GM18498 (cell line): ENCODE data around the gene ROR1.
"Not testable (repeated sequence)": the region's sequence is repeated elsewhere in the genome, so short reads cannot be mapped to it uniquely, and the experiment has no call there.

ENCODE experiments used
- ATAC-seq: cut with Tn5 transposase; IDR thresholded peaks from one replicate; pipeline ENCODE4 v1.9.1; 2021; ENCODE audit warnings: mild to moderate bottlenecking, moderate library complexity; ENCODE audit not compliant: unreplicated experiment

Gene ROR1

GRCh38 chr1:63821091-63822005 is 47.5 kb downstream of the ROR1 start:
- no peak for ATAC-seq

GRCh38 chr1:63822540-63822939 is 48.7 kb downstream of the ROR1 start:
- ATAC-seq, result no peak

GRCh38 chr1:63824451-63824850 is 50.6 kb downstream of the ROR1 start:
- ATAC-seq, result no peak

GRCh38 chr1:63825111-63825510 is 51.3 kb downstream of the ROR1 start:
- no peak for ATAC-seq

- not testable (repeated sequence) for ATAC-seq
Observed at GRCh38 chr1:63826246-63826861, 52.5 kb downstream of the ROR1 start.

GRCh38 chr1:63827411-63828321 is 53.8 kb downstream of the ROR1 start:
- no peak for ATAC-seq

- ATAC-seq, result peak; percentile 69
Observed at GRCh38 chr1:63828322-63829044, 54.7 kb downstream of the ROR1 start.

- no peak for ATAC-seq
Observed at GRCh38 chr1:63829349-63830327, 55.8 kb downstream of the ROR1 start.

- no peak for ATAC-seq
Observed at GRCh38 chr1:63831409-63831808, 57.6 kb downstream of the ROR1 start.

- ATAC-seq, result no peak
Observed at GRCh38 chr1:63833363-63834119, 59.7 kb downstream of the ROR1 start.

GRCh38 chr1:63835128-63835527 is 61.3 kb downstream of the ROR1 start:
- ATAC-seq, result no peak

- ATAC-seq, result no peak
Observed at GRCh38 chr1:63836374-63836773, 62.6 kb downstream of the ROR1 start.

- no peak for ATAC-seq
Observed at GRCh38 chr1:63836830-63837229, 63.0 kb downstream of the ROR1 start.

GRCh38 chr1:63843010-63843409 is 69.2 kb downstream of the ROR1 start:
- ATAC-seq, result no peak

GRCh38 chr1:63843884-63844283 is 70.1 kb downstream of the ROR1 start:
- ATAC-seq, result no peak

- ATAC-seq, result no peak
Observed at GRCh38 chr1:63845346-63845745, 71.5 kb downstream of the ROR1 start.

GRCh38 chr1:63847308-63847910 is 73.6 kb downstream of the ROR1 start:
- ATAC-seq, result no peak

- no peak for ATAC-seq
Observed at GRCh38 chr1:63848733-63849132, 74.9 kb downstream of the ROR1 start.
